DMS79 treated with DMSO at 0.1 percent for 48 hours (cell line): ENCODE results near the gene MACO1.
"Not testable (repeated sequence)": the region's sequence is repeated elsewhere in the genome, so short reads cannot be mapped to it uniquely, and the experiment has no call there.

ENCODE experiments used
- DNase-seq: peaks from one replicate; lab custom pipeline; 2025; lab: John Stamatoyannopoulos, UW

Gene MACO1

GRCh38 chr1:25430073-25430966 lies at the start of gene MACO1:
MACO1 (plus strand) TSS chr1:25430897; CDS start chr1:25431099, 202 bp downstream.
- DNase-seq, result peak; percentile 99

DNA sequence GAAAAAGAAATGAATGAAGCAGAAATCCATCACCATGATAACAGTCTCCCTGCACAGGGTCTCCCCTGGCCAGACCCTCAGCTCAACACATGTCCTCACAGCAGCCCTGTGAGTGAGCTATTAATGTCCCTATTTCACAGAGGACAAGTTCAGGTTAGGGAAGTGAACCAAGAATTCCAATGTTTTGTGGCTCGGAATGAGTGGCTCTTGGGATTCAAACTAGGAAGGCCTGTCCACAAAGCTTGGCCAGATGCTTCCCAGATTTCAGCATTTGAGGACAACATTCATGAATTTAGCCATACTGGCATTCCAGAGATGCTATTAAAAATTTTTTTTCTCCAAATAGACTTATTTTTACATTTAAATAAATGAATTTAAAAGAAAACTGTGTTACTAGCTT lies 48.2 kb upstream of the MACO1 start:
- not testable (repeated sequence) for DNase-seq

GRCh38 chr1:25383090-25383489 lies 47.6 kb upstream of the MACO1 start:
- DNase-seq, result not testable (repeated sequence)

DNA sequence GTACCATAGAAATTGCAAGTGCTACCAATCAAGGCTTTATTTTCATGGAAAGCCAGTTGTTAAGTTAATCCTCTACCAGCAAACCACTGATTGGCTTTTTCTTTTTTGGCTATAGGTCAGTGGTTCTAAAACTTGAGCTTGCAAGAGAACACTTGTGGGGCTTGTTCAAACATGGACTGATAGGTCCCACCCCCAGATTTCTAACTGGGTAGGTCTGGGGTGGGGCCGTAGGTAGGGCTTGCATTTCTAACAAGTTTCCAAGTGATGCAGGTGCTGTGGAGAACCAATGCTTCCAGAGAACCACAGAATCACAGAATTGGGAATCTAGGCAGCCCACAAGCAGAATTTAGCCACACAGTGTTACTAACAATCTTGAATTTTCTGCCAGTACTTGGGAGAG lies 46.8 kb upstream of the MACO1 start:
- DNase-seq, result not testable (repeated sequence)

DNA sequence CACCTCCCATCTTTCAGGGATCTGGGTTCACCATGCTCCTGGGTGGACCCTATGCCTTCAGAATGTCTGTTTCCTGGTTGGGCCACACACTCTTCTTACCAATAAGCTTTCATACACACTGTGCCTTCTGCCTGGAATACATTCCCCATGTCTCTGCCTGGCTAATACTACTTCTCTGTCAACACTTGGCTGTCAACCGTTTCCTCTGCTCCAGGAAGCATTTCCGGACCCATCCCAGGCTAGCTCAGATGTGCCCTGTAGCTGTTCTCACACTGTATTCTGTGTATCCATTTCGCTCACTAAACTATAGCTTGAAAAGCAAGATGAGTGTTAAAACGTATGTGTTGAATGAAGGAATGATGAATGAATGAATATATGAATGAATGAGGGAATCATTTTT lies 43.6 kb upstream of the MACO1 start:
- not testable (repeated sequence) for DNase-seq

GRCh38 chr1:25388691-25389090 lies 42.0 kb upstream of the MACO1 start:
- DNase-seq, result peak; percentile 77

DNA sequence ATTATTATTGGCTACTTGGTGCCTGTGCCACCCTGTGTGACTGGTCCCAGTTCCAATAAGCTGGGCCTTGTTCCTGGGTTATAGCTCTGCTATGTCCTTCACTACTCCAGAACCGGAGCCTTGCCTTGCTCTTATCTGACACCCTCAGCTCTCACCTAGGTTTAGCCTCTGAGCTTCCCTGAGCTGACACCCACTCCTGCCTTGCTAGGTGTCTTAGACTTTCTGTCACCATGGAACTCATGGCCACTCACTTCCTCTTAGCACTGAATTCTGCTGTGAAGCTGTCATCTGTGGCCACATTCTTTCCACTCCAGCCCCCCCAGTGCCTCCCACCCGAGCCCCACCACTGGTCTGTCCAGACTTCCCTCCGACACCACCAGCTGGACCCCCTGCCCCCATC lies 41.0 kb upstream of the MACO1 start:
- not testable (repeated sequence) for DNase-seq

GRCh38 chr1:25392841-25393240 lies 37.9 kb upstream of the MACO1 start:
- no peak for DNase-seq

GRCh38 chr1:25397549-25397948 lies 33.1 kb upstream of the MACO1 start:
- not testable (repeated sequence) for DNase-seq

GRCh38 chr1:25398079-25398478 lies 32.6 kb upstream of the MACO1 start:
- DNase-seq, result not testable (repeated sequence)

DNA sequence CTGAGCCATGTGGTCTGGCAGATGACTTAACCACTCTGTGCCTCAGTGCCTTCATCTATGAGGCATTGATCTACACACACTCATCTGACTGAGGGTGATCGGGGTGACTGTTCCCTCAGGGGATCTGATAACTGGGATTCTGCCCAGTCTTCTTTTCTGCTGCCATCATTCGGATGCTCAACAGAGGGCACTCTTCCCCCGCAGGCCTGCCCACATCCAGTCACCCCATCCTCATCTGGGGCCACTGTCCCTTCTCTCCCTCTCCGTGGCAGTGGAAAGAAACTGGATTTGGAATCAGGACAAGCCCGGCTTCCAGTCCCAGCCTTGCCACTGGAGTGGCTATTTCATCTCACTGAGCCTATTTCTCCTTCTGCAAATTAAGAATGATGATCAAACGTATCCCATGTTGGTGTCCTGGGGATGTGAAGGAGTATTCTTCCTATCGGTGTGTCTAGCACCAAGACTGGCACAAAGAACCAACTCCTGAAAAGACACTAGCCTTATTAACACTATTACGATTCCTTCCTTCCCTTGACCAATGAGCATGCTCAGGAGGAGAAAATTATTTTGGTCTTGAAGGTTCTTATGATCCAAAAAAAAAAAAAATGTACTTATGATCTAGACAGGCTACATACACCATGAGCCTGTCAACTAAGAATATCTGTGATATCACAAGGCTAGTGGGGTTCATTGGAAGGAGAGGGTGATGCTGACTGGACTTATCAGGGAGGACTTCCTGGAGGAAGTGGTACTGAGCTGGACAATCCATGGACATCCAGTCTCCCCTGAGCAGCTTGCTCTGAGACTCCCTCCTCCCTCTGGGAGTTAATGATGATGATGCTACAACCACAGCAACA lies 27.5 kb upstream of the MACO1 start:
- not testable (repeated sequence) for DNase-seq

DNA sequence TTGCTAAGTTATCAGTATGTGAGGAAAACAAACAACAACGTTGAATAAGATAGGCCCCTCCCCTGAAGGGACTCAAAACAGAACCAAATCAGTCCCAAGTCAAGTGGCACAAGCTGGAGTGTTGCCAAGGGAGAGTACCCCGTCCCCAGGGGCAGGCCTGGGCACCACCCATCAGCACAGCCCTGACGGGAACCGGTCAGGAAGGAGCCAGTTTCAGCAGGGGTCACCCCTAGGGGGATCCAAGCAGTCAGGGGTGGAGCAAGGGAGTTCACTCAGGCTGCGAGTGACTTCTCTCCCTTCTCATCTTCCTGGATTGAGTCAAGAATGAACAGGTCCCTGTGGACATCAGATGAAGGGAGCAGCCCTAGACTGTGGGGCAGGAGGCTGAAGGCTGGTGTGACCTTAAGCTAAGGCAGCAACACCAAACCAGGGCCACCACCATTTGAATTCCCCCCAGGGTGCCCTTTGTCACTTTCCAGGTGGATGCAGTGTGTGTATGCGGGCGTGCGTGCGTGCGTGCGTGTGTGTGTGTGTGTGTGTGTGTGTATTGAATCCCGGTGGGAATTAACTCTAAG lies 24.9 kb upstream of the MACO1 start:
- not testable (repeated sequence) for DNase-seq

GRCh38 chr1:25409641-25410427 lies 20.9 kb upstream of the MACO1 start:
- not testable (repeated sequence) for DNase-seq

DNA sequence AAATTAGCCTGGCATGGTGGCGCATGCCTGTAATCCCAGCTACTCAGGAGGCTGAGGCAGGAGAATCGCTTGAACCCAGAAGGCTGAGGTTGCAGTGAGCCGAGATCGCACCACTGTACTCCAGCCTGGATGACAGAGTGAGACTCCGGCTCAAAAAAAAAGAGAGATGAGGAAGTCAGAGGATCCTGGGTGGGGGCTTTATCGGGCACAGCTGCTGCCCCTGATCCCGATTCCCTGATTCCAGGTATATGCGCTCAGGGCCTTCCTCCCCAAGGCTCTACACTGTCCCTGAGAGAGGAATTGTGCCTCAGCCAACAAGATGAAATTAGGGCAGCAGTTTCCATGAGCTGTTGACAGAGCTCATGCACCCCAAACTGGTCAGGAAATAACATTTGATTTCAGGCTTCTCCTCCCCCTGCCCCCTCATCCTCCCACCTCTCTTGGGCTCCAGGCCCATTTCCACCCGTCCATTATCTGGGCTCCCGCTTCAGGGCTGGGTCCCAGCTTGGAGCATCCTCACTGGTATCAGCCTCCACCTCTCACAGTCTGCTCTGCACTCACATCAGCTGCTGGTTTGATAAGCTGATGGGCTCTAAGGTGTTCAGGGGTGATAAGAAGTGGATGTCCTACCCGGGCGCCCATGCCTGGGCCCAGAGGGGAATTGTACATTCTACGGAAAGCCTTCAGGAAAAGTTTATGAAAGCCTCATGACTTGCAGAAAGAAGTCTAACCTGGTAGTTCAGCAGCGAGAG lies 17.6 kb upstream of the MACO1 start:
- not testable (repeated sequence) for DNase-seq

DNA sequence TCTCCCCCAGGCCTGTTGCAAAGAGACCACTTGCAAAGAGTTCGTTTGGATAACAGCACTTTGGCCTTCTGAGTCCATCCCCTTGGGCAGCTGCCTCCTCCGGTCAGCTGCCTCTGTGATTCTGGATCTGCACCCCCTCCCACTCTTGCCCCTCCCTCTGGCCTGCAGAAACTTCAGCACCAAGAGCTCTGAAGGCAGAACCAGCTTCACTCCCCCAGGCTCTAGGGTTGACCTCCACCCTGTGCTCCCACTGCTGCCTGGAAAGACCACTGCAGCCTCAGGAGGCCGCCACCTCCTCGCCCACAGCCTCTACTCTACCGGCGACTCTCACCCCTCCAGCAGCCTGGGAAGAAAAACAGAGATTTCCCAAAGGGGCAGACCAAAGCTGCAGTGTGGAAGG lies 16.5 kb upstream of the MACO1 start:
- DNase-seq, result not testable (repeated sequence)

- not testable (repeated sequence) for DNase-seq
Measured at GRCh38 chr1:25414578-25414977, 16.1 kb upstream of the MACO1 start.

DNA sequence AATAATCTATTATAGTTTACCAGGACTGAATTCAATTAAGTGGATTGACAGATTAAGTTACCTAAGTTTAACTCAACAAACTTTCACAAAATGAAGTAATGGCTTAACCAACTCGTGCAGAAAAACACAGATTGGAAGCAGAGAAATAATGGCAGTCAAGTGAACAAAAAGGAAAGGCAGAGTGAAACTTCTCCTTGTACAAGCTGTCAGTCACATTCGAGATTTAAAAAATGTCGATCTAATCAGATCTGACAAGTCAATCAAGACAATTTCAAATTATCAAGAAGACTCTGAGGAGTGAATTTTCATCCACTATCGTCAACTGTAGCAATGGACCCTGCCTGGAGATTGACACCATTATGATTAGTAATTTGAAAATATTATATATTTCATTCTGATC lies 13.4 kb upstream of the MACO1 start:
- DNase-seq, result not testable (repeated sequence)

DNA sequence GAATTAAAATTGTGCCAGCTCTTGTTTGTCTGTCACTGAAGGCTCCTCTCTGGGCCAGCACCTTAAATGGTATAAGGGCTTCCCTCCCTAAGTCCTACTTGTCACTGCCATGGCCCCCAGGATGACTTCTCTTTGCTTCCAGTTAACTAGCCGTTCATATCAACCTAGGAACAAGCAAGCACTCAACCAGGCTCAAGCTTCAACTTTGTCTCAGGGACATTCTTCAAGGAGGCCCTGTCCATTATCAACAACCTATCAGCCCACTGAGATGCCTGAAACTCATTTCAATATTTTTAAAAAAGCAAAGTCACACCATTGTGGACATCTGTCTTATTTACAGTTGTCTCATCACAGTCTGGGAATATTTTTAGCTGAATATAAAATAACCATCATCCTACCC lies 11.4 kb upstream of the MACO1 start:
- not testable (repeated sequence) for DNase-seq

- not testable (repeated sequence) for DNase-seq
Measured at GRCh38 chr1:25420715-25421114, 10.0 kb upstream of the MACO1 start, which contains the start of gene RHCE. RHCE (minus strand) TSS chr1:25420825; CDS start chr1:25420786, 39 bp downstream.

DNA sequence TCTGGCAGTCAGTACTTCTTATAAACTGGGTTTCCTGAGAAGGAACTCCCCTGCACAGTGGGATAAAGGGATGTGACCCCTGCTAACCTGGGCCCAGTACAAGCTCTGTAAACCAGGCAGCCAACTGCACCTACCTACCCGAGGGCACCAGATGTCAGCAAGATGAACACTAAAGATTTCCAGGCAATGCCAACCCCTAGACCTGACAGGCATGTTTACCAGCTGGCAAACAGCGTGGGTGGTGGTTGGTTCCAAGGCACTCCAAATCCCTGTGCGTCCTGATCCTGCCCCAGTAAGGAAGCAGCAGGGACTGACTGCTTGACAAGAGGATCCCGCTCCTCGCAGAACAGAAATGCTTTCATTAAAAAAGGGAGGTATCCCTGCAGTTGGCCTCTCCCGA lies 7.5 kb upstream of the MACO1 start:
- DNase-seq, result not testable (repeated sequence)
